Neural cell (in vitro differentiated cells): Measurements from ENCODE around the gene PNISR.

ENCODE experiments used
- CTCF ChIP-seq: fragments of 450-650 bp; IDR thresholded peaks from 2 replicates; pipeline ENCODE4 v1.5.1; 2014; ENCODE audit warnings: antibody characterized with exemption, mild to moderate bottlenecking, moderate library complexity; ENCODE audit not compliant: poor library complexity, severe bottlenecking
- EP300 ChIP-seq: fragments of 450-650 bp; conservative IDR thresholded peaks from 2 replicates; pipeline ENCODE4 v1.6.1; 2014; ENCODE audit warnings: antibody characterized with exemption, mild to moderate bottlenecking, moderate library complexity; ENCODE audit not compliant: poor library complexity, severe bottlenecking
- REST ChIP-seq: IDR thresholded peaks from 2 replicates; pipeline ENCODE4 v1.6.1; 2012; ENCODE audit warnings: borderline replicate concordance
- TAF1 ChIP-seq: IDR thresholded peaks from 2 replicates; pipeline ENCODE4 v1.6.1; 2012; ENCODE audit warnings: low read depth

GRCh38 chr6:99390896-99391295 is 34.2 kb downstream of the PNISR start:
- TF ChIP-seq CTCF: no peak
- TF ChIP-seq EP300: no peak
- no peak for TF ChIP-seq TAF1
- no peak for TF ChIP-seq REST
